DND-41 (cell line): Measurements from ENCODE around the gene AP1M1.

Experiments
- ATAC-seq: fragments of 200-7000 bp; cut with Tn5 transposase; 3 replicates; pipeline ENCODE4 v1.9.1; 2021; ENCODE audit warnings: low read depth; ENCODE audit not compliant: insufficient read depth
- DNase-seq: peaks from one replicate; pipeline ENCODE4 v3.0.0-alpha.2; 2020
- H2AFZ ChIP-seq: 2 replicates; pipeline ENCODE4 v1.6.0; 2012; ENCODE audit warnings: low read depth, low read length
- H3K27ac ChIP-seq: 2 replicates; pipeline ENCODE4 v1.5.1; 2012; ENCODE audit warnings: low read length, inconsistent platforms
- H3K27me3 ChIP-seq: fragments of 200-600 bp; sonication (generic); 2 replicates; pipeline ENCODE4 v1.6.0; 2012; ENCODE audit warnings: low read length, mild to moderate bottlenecking, inconsistent platforms; ENCODE audit not compliant: insufficient read depth, poor library complexity
- H3K36me3 ChIP-seq: 2 replicates; pipeline ENCODE4 v1.5.1; 2012; ENCODE audit warnings: low read length, inconsistent platforms; ENCODE audit not compliant: insufficient read depth
- H3K4me1 ChIP-seq: 2 replicates; pipeline ENCODE4 v1.5.1; 2012; ENCODE audit warnings: mild to moderate bottlenecking, low read length; ENCODE audit not compliant: insufficient read depth
- H3K4me2 ChIP-seq: 2 replicates; pipeline ENCODE4 v1.6.0; 2012; ENCODE audit warnings: mild to moderate bottlenecking, moderate library complexity, low read length, inconsistent platforms; ENCODE audit not compliant: insufficient read depth
- H3K4me3 ChIP-seq, 2 experiments: fragments of 200-600 bp in 1 of 2; shearing (Covaris generic) in 1 of 2; 2 replicates each; pipeline ENCODE4 v1.5.1; 2012 to 2016; ENCODE audit warnings: inconsistent platforms in 2 of 2, low read length in 2 of 2, mild to moderate bottlenecking in 2 of 2, low read depth in 1 of 2, moderate library complexity in 1 of 2
- H3K79me2 ChIP-seq: 2 replicates; pipeline ENCODE4 v1.6.0; 2012; ENCODE audit warnings: low read length, inconsistent platforms; ENCODE audit not compliant: insufficient read depth
- H3K9ac ChIP-seq: 2 replicates; pipeline ENCODE4 v1.6.0; 2012; ENCODE audit warnings: low read depth, mild to moderate bottlenecking, inconsistent platforms, low read length, moderate library complexity
- H3K9me3 ChIP-seq: 2 replicates; pipeline ENCODE4 v1.5.1; 2012; ENCODE audit warnings: low read length, moderate library complexity, mild to moderate bottlenecking, inconsistent platforms; ENCODE audit not compliant: insufficient read depth, severe bottlenecking
- H4K20me1 ChIP-seq: 2 replicates; pipeline ENCODE4 v1.6.0; 2012; ENCODE audit warnings: low read length; ENCODE audit not compliant: insufficient read depth
- CTCF ChIP-seq: IDR thresholded peaks from 2 replicates; pipeline ENCODE4 v1.5.1; 2012; ENCODE audit warnings: borderline replicate concordance, low read length, moderate library complexity, mild to moderate bottlenecking; ENCODE audit not compliant: poor library complexity, severe bottlenecking; ENCODE audit errors: extremely low read depth
- EZH2 ChIP-seq: IDR thresholded peaks from 3 replicates; pipeline ENCODE4 v1.6.1; 2012; ENCODE audit warnings: borderline replicate concordance, low read depth, mild to moderate bottlenecking, moderate library complexity, low read length, inconsistent platforms; ENCODE audit not compliant: severe bottlenecking

AP1M1 gene

GRCh38 chr19:16199275-16199932, 1.7 kb downstream of the AP1M1 start:
- ATAC-seq (no peak), DNase-seq (no peak)
- Histone ChIP-seq H3K9ac (peak overlapping the region; percentile 98; the same call in 1 of the 2 replicates), H3K4me2 (peak overlapping the region; percentile 82), H4K20me1 (peaks cover 49% of the 10 kb centered on the region), H3K27me3 (no peaks in the 10 kb centered on the region), H3K4me3 (peak overlapping the region in 1 of 2 experiments; percentile 96; a peak in 2 of 4 replicates), H3K79me2 (peaks cover 66% of the 10 kb centered on the region), H3K36me3 (peaks cover 55% of the 10 kb centered on the region), H3K9me3 (no peaks in the 10 kb centered on the region), H2AFZ (no peak overlapping the region), H3K4me1 (peaks cover 40% of the 10 kb centered on the region), H3K27ac (0 out of 2 replicates have a peak overlapping the region, but pooled peaks have one; percentile 35)
- TF ChIP-seq EZH2: no peak
- no peak for TF ChIP-seq CTCF

- H3K36me3 ChIP-seq: peaks cover 62% of the 10 kb centered on the region
These were observed 2.6 kb downstream of the AP1M1 start for GRCh38 chr19:16200038-16201010.

GRCh38 chr19:16201011-16201391, 3.3 kb downstream of the AP1M1 start:
- peaks cover 38% of the 10 kb centered on the region for H3K4me1 ChIP-seq
- peaks cover 68% of the 10 kb centered on the region for H3K36me3 ChIP-seq
- peaks cover 57% of the 10 kb centered on the region for H4K20me1 ChIP-seq

More at GRCh38 chr19:16200038-16201010, 2.6 kb downstream of the AP1M1 start:
- H3K9ac ChIP-seq: no peak overlapping the region
- H4K20me1 ChIP-seq: peaks cover 51% of the 10 kb centered on the region
- H3K27me3 ChIP-seq: no peaks in the 10 kb centered on the region
- H3K4me1 ChIP-seq: peaks cover 40% of the 10 kb centered on the region
- no peak overlapping the region for H3K4me3 ChIP-seq
- no peak for DNase-seq
- no peak for TF ChIP-seq CTCF
- TF ChIP-seq EZH2: no peak
- peaks cover 66% of the 10 kb centered on the region for H3K79me2 ChIP-seq
- no peak overlapping the region for H2AFZ ChIP-seq
- peak overlapping the region; percentile 82; the same call in 1 of the 2 replicates for H3K4me2 ChIP-seq
- no peak for ATAC-seq
- 0 out of 2 replicates have a peak overlapping the region, but pooled peaks have one; percentile 35 for H3K27ac ChIP-seq
- no peaks in the 10 kb centered on the region for H3K9me3 ChIP-seq

More at GRCh38 chr19:16201011-16201391, 3.3 kb downstream of the AP1M1 start:
- peaks cover 66% of the 10 kb centered on the region for H3K79me2 ChIP-seq
- no peaks in the 10 kb centered on the region for H3K27me3 ChIP-seq
- no peak overlapping the region for H3K4me2 ChIP-seq
- no peak overlapping the region for H3K27ac ChIP-seq
- H2AFZ ChIP-seq: no peak overlapping the region
- ATAC-seq: no peak
- no peak for DNase-seq
- H3K9ac ChIP-seq: no peak overlapping the region
- no peaks in the 10 kb centered on the region for H3K9me3 ChIP-seq
- no peak for TF ChIP-seq CTCF
- TF ChIP-seq EZH2: no peak
- no peak overlapping the region for H3K4me3 ChIP-seq
